SK-N-SH (cell line): ENCODE data around the gene UTRN. TPM values are rescaled to one million over a fixed set of nuclear protein-coding genes. Genes with fewer than 3 reads are reported as not detected.

ENCODE experiments used
- CTCF ChIA-PET: fragments of 300-600, 350-600 bp; formaldehyde crosslinking; extraction: SDS; loops from one replicate; lab custom pipeline; 2021; lab: Yijun Ruan, JAX
- POLR2A ChIA-PET: fragments of 350-600 bp; sonication (Branson Sonifier 250); formaldehyde crosslinking; extraction: SDS; loops from one replicate; lab custom pipeline; 2020; ENCODE audit warnings: antibody characterized with exemption, inconsistent platforms; lab: Yijun Ruan, JAX
- DNase-seq: peaks from one replicate; pipeline ENCODE4 v3.0.0; 2012
- H2AFZ ChIP-seq: fragments of 200-600 bp; sonication (generic); 2 replicates; pipeline ENCODE4 v1.8.1; 2016; ENCODE audit warnings: antibody characterized with exemption, mild to moderate bottlenecking, low read depth
- H3F3A ChIP-seq: fragments of 200-600 bp; sonication (generic); replicated peaks from 2 replicates; pipeline ENCODE3; 2016; ENCODE audit warnings: antibody characterized with exemption, mild to moderate bottlenecking; ENCODE audit not compliant: insufficient read depth
- H3K27ac ChIP-seq, 2 experiments: fragments of 200-500 bp in 1 of 2; fragments of 200-600 bp in 1 of 2; sonication (Bioruptor generic) in 1 of 2; sonication (generic), shearing (Covaris generic) in 1 of 2; 2 replicates each; pipeline versions ENCODE4 v1.5.1 to v1.6.1; 2014 to 2016; ENCODE audit warnings: low read depth in 2 of 2, inconsistent platforms in 1 of 2, low read length in 1 of 2, mild to moderate bottlenecking in 1 of 2, mixed read lengths in 1 of 2
- H3K27me3 ChIP-seq: fragments of 200-600 bp; sonication (generic), shearing (Covaris generic); 2 replicates; pipeline ENCODE4 v1.6.1; 2016; ENCODE audit warnings: mixed run types; ENCODE audit not compliant: insufficient read depth
- H3K36me3 ChIP-seq, 2 experiments: fragments of 200-500 bp in 1 of 2; fragments of 200-600 bp in 1 of 2; sonication (Bioruptor generic) in 1 of 2; sonication (generic) in 1 of 2; replicated peaks in 1 of 2; 2 replicates each; pipeline versions ENCODE3 to v1.5.1; 2014 to 2016; ENCODE audit warnings: low read length in 1 of 2, mild to moderate bottlenecking in 1 of 2; ENCODE audit not compliant: insufficient read depth in 2 of 2, control insufficient read depth in 1 of 2
- H3K4me1 ChIP-seq, 2 experiments: fragments of 200-500 bp in 1 of 2; fragments of 200-600 bp in 1 of 2; sonication (Bioruptor generic) in 1 of 2; sonication (generic), shearing (Covaris generic) in 1 of 2; 2 replicates each; pipeline versions ENCODE4 v1.5.1 to v1.6.1; 2014 to 2016; ENCODE audit warnings: low read depth in 1 of 2, low read length in 1 of 2, mixed run types in 1 of 2; ENCODE audit not compliant: insufficient read depth in 2 of 2, control insufficient read depth in 1 of 2
- H3K4me2 ChIP-seq: fragments of 200-600 bp; sonication (generic), shearing (Covaris generic); 2 replicates; pipeline ENCODE4 v1.6.1; 2017; ENCODE audit warnings: mixed run types
- H3K4me3 ChIP-seq, 2 experiments: fragments of 200-500 bp in 1 of 2; fragments of 200-600 bp in 1 of 2; sonication (Bioruptor generic) in 1 of 2; sonication (generic), shearing (Covaris generic) in 1 of 2; 2 replicates each; pipeline versions ENCODE4 v1.5.1 to v1.8.1; 2014 to 2016; ENCODE audit warnings: low read depth in 2 of 2, inconsistent platforms in 1 of 2, low read length in 1 of 2, mild to moderate bottlenecking in 1 of 2, mixed read lengths in 1 of 2, moderate library complexity in 1 of 2
- H3K79me2 ChIP-seq: fragments of 200-600 bp; sonication (generic); 2 replicates; pipeline ENCODE4 v1.8.1; 2017; ENCODE audit warnings: mild to moderate bottlenecking; ENCODE audit not compliant: insufficient read depth
- H3K9ac ChIP-seq: fragments of 200-600 bp; sonication (generic); 2 replicates; pipeline ENCODE4 v1.6.1; 2017; ENCODE audit warnings: mixed run types
- H3K9me2 ChIP-seq: fragments of 200-600 bp; sonication (generic); 2 replicates; pipeline ENCODE4 v1.6.1; 2017; ENCODE audit warnings: mixed run types
- H3K9me3 ChIP-seq: fragments of 200-600 bp; sonication (generic); 2 replicates; pipeline ENCODE4 v1.6.1; 2017; ENCODE audit warnings: mixed run types, mild to moderate bottlenecking, moderate library complexity
- H4K20me1 ChIP-seq: fragments of 200-600 bp; sonication (generic); 2 replicates; pipeline ENCODE4 v1.6.1; 2017; ENCODE audit warnings: mild to moderate bottlenecking, mixed run types; ENCODE audit not compliant: insufficient read depth
- CHD2 ChIP-seq: fragments of 150-350 bp; IDR thresholded peaks from 2 replicates; pipeline ENCODE4 v1.6.1; 2018; ENCODE audit warnings: low read length; ENCODE audit not compliant: partially characterized antibody
- EP300 ChIP-seq, 2 experiments: IDR thresholded peaks; 2 replicates each; pipeline versions ENCODE4 v1.4.0 to v1.6.1; 2012; ENCODE audit warnings: borderline replicate concordance in 1 of 2, low read depth in 1 of 2, low read length in 1 of 2
- EZH2phosphoT487 ChIP-seq: fragments of 200-600 bp; sonication (generic); IDR thresholded peaks from 2 replicates; pipeline ENCODE4 v1.6.1; 2017; ENCODE audit warnings: low read depth, mixed run types, mild to moderate bottlenecking, antibody characterized with exemption, moderate library complexity, borderline replicate concordance
- FOXM1 ChIP-seq: IDR thresholded peaks from 2 replicates; pipeline ENCODE4 v1.4.0; 2012; ENCODE audit warnings: low read depth, mild to moderate bottlenecking
- GATA2 ChIP-seq: sonication (generic); formaldehyde crosslinking; IDR thresholded peaks from 2 replicates; pipeline ENCODE4 v1.5.0; 2020; ENCODE audit warnings: mild to moderate bottlenecking, missing genetic modification reagents
- MEF2A ChIP-seq: IDR thresholded peaks from 2 replicates; pipeline ENCODE4 v1.4.0; 2012; ENCODE audit warnings: low read depth, borderline replicate concordance
- MXI1 ChIP-seq: IDR thresholded peaks from 2 replicates; pipeline ENCODE4 v1.6.1; 2012; ENCODE audit warnings: mild to moderate bottlenecking, low read depth, low read length, improper control_type of control experiment
- NFIC ChIP-seq: IDR thresholded peaks from 2 replicates; pipeline ENCODE4 v1.4.0; 2012; ENCODE audit warnings: borderline replicate concordance
- RAD21 ChIP-seq: IDR thresholded peaks from 2 replicates; pipeline ENCODE4 v1.6.1; 2012; ENCODE audit warnings: mild to moderate bottlenecking, low read length
- RXRA ChIP-seq: IDR thresholded peaks from 2 replicates; pipeline ENCODE4 v1.4.0; 2012; ENCODE audit warnings: low read depth, mild to moderate bottlenecking, borderline replicate concordance
- SMC3 ChIP-seq: IDR thresholded peaks from 2 replicates; pipeline ENCODE4 v1.6.1; 2012; ENCODE audit warnings: low read depth, low read length, improper control_type of control experiment
- TAF1 ChIP-seq: IDR thresholded peaks from 2 replicates; pipeline ENCODE4 v1.6.1; 2012; ENCODE audit warnings: low read depth, mild to moderate bottlenecking, low read length, moderate library complexity, borderline replicate concordance
- TEAD4 ChIP-seq: IDR thresholded peaks from 2 replicates; pipeline ENCODE4 v1.4.0; 2012; ENCODE audit warnings: mild to moderate bottlenecking, borderline replicate concordance; ENCODE audit not compliant: insufficient read depth
- YY1 ChIP-seq: IDR thresholded peaks from 2 replicates; pipeline ENCODE4 v1.4.0; 2012; ENCODE audit warnings: low read depth, mild to moderate bottlenecking
- WGBS: methylation state at CpG from one replicate; pipeline ENCODE4 v1.1.6; 2017; ENCODE audit warnings: low lambda C conversion rate; 5-methylcytosine and 5-hydroxymethylcytosine counted together
- polyA plus RNA-seq, 3 experiments: library from polyadenylated mRNA; depleted of rRNA; stranded (reverse); fragments of >200 nt; gene quantifications; 2 replicates each; pipeline ENCODE4 v1.2.3, GENCODE V29; 2012
- TF ChIP-seq, protein P1 (sequence below): fragments of 200-600 bp; sonication (generic); IDR thresholded peaks from 2 replicates; pipeline ENCODE4 v1.6.1; 2017; ENCODE audit warnings: antibody characterized with exemption, mild to moderate bottlenecking, moderate library complexity
- TF ChIP-seq, protein P2 (sequence below): IDR thresholded peaks from 2 replicates; pipeline ENCODE4 v1.4.0; 2012; ENCODE audit warnings: low read depth, borderline replicate concordance
- TF ChIP-seq, protein P3 (sequence below): IDR thresholded peaks from 2 replicates; pipeline ENCODE4 v1.4.0; 2012; ENCODE audit warnings: low read depth
- TF ChIP-seq, protein P4 (sequence below): fragments of 150-350 bp; IDR thresholded peaks from 2 replicates; pipeline ENCODE4 v1.6.1; 2016; ENCODE audit warnings: mild to moderate bottlenecking, low read depth, low read length

The UTRN gene
- polyA plus RNA-seq, 1 of the 3 experiments (the other 2 are of a cell fraction) = 6.8 TPM

DNA sequence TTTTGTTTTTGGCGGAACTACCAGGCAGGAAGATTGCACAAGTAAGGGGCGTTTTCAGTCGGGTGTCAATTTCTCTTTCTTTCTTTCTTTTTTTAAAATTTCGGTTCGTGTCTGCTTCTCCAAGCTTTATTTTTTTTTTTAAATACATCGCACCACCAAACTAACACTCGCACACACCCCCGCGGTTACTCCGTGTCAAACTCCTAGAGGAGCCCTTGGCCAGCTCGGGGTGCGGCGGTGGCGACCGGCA is 338 bp downstream of the UTRN start:
- Histone ChIP-seq H3K9ac (peak overlapping the region; percentile 66; the same call in 1 of the 2 replicates), H3K4me3 (peak overlapping the region; percentile 61 to 77), H3K79me2 (peaks cover 28% of the 10 kb centered on the region), H4K20me1 (no peaks in the 10 kb centered on the region), H3K9me3 (no peaks in the 10 kb centered on the region), H3K4me2 (peak overlapping the region; percentile 91), H3K36me3 (no peaks in the 10 kb centered on the region), H3K9me2 (no peaks in the 10 kb centered on the region), H3K4me1 (no peaks in the 10 kb centered on the region), H3K27me3 (peaks cover 5% of the 10 kb centered on the region; the same call in 1 of the 2 replicates), H3K27ac (peak overlapping the region; percentile 58 to 69), H2AFZ (peak overlapping the region; percentile 93), H3F3A (no peaks in the 10 kb centered on the region)
- CTCF ChIA-PET = no interaction called here
- DNase-seq = peak; percentile 8
- no peak for TF ChIP-seq TEAD4
- TF ChIP-seq TAF1 = no peak
- no peak for TF ChIP-seq RAD21
- TF ChIP-seq, protein P1, sequence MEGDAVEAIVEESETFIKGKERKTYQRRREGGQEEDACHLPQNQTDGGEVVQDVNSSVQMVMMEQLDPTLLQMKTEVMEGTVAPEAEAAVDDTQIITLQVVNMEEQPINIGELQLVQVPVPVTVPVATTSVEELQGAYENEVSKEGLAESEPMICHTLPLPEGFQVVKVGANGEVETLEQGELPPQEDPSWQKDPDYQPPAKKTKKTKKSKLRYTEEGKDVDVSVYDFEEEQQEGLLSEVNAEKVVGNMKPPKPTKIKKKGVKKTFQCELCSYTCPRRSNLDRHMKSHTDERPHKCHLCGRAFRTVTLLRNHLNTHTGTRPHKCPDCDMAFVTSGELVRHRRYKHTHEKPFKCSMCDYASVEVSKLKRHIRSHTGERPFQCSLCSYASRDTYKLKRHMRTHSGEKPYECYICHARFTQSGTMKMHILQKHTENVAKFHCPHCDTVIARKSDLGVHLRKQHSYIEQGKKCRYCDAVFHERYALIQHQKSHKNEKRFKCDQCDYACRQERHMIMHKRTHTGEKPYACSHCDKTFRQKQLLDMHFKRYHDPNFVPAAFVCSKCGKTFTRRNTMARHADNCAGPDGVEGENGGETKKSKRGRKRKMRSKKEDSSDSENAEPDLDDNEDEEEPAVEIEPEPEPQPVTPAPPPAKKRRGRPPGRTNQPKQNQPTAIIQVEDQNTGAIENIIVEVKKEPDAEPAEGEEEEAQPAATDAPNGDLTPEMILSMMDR = no peak
- TF ChIP-seq FOXM1 = no peak
- no peak for TF ChIP-seq EZH2phosphoT487
- no peak for TF ChIP-seq NFIC
- no peak for TF ChIP-seq GATA2 (CRISPR knock-in tag)
- TF ChIP-seq RXRA = no peak
- no peak for TF ChIP-seq CHD2
- 3% methylated on average over 15 of the region's 15 CpGs for WGBS
- POLR2A ChIA-PET = no interaction called here

DNA sequence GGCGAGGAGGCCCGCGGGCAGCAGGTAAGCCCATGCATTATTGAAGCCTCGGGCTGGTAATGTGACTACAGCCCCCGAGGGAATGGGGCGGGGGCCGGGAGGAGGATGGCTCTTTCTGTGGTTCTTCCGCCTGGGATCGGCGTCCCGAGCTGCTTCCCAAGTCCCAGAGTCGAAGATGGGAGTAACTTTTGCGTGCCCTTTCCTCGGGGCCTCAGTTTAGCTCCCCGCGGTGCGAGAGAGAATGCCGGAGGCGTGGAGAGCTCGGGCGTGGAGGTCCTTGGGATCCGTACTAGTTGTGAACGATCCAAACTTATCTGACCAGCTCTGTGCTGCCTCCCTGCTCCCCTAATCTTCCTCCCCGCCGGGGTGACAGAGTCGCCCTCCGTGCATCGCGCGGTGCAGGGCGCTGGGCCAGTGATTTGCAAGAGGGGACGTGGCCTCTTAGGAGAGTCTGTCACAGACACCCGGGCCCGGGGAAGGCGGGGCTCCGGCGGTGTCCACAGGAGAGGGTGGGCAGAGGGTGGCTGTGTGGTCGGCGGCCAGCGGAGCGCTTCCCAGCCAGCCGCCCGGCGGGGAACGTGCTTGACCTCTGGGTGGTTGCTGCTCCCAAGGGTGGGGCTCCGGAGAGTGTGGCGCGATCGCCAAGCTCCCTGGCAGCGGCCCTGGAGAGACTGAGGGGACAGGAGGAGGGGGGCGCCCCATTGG is 815 bp downstream of the UTRN start:
- peak overlapping the region; percentile 61 to 77 for H3K4me3 ChIP-seq
- H4K20me1 ChIP-seq = no peaks in the 10 kb centered on the region
- H2AFZ ChIP-seq = peak overlapping the region; percentile 93
- H3K4me1 ChIP-seq = no peaks in the 10 kb centered on the region
- ChIA-PET POLR2A (no interaction called here), CTCF (no interaction called here)
- peak; percentile 32 for DNase-seq
- no peaks in the 10 kb centered on the region for H3K9me2 ChIP-seq
- no peaks in the 10 kb centered on the region for H3K9me3 ChIP-seq
- peaks cover 28% of the 10 kb centered on the region for H3K79me2 ChIP-seq
- 1% methylated on average over 36 of the region's 51 CpGs for WGBS
- H3K4me2 ChIP-seq = peak overlapping the region; percentile 91
- peak overlapping the region; percentile 69 to 75; a peak in 2 of 4 replicates for H3K27ac ChIP-seq
- no peaks in the 10 kb centered on the region for H3K36me3 ChIP-seq
- H3F3A ChIP-seq = no peaks in the 10 kb centered on the region
- no peak for TF ChIP-seq RAD21
- TF ChIP-seq YY1 = no peak
- TF ChIP-seq, protein P2, sequence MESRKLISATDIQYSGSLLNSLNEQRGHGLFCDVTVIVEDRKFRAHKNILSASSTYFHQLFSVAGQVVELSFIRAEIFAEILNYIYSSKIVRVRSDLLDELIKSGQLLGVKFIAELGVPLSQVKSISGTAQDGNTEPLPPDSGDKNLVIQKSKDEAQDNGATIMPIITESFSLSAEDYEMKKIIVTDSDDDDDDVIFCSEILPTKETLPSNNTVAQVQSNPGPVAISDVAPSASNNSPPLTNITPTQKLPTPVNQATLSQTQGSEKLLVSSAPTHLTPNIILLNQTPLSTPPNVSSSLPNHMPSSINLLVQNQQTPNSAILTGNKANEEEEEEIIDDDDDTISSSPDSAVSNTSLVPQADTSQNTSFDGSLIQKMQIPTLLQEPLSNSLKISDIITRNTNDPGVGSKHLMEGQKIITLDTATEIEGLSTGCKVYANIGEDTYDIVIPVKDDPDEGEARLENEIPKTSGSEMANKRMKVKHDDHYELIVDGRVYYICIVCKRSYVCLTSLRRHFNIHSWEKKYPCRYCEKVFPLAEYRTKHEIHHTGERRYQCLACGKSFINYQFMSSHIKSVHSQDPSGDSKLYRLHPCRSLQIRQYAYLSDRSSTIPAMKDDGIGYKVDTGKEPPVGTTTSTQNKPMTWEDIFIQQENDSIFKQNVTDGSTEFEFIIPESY = no peak
- TF ChIP-seq, protein P3, sequence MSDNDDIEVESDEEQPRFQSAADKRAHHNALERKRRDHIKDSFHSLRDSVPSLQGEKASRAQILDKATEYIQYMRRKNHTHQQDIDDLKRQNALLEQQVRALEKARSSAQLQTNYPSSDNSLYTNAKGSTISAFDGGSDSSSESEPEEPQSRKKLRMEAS = no peak
- TF ChIP-seq, protein P4, sequence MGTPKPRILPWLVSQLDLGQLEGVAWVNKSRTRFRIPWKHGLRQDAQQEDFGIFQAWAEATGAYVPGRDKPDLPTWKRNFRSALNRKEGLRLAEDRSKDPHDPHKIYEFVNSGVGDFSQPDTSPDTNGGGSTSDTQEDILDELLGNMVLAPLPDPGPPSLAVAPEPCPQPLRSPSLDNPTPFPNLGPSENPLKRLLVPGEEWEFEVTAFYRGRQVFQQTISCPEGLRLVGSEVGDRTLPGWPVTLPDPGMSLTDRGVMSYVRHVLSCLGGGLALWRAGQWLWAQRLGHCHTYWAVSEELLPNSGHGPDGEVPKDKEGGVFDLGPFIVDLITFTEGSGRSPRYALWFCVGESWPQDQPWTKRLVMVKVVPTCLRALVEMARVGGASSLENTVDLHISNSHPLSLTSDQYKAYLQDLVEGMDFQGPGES = no peak
- no peak for TF ChIP-seq TAF1
- TF ChIP-seq NFIC = no peak
- TF ChIP-seq RXRA = no peak
- no peak for TF ChIP-seq MXI1
- TF ChIP-seq SMC3 = no peak
- TF ChIP-seq MEF2A = no peak
- no peak for TF ChIP-seq EP300 (IDR thresholded peaks at IDR 0.05; ENCODE audit: borderline replicate concordance in 1 of 2, low read depth in 1 of 2, low read length in 1 of 2)
- TF ChIP-seq GATA2 (CRISPR knock-in tag) = no peak
- no peak for TF ChIP-seq TEAD4
- TF ChIP-seq EZH2phosphoT487 = no peak
- no peak for TF ChIP-seq CHD2
- peaks cover 5% of the 10 kb centered on the region; the same call in 1 of the 2 replicates for H3K27me3 ChIP-seq
- peak overlapping the region; percentile 66; the same call in 1 of the 2 replicates for H3K9ac ChIP-seq
